Measurements from ENCODE around the gene OR8D2.

GRCh38 chr11:124301548-124301947 lies 18.4 kb downstream of the OR8D2 start:
- no peak for TF ChIP-seq CTCF (IDR thresholded peaks at IDR 0.05; ENCODE audit: poor library complexity, severe bottlenecking)
- no peak for TF ChIP-seq RAD21 (conservative IDR thresholded peaks at IDR 0.05)
- no peak for TF ChIP-seq TAF1 (IDR thresholded peaks at IDR 0.05; ENCODE audit: low read depth)
- no peak for TF ChIP-seq EZH2 (IDR thresholded peaks at IDR 0.05; ENCODE audit: borderline replicate concordance, insufficient read depth, low read length, poor library complexity, severe bottlenecking)
- no peak for TF ChIP-seq REST (IDR thresholded peaks at IDR 0.05; ENCODE audit: borderline replicate concordance)
- TF ChIP-seq POLR2AphosphoS5 (IDR thresholded peaks at IDR 0.05): no peak
- TF ChIP-seq EP300 (conservative IDR thresholded peaks at IDR 0.05; ENCODE audit: poor library complexity, severe bottlenecking): no peak
